OCI-LY1 (cell line): ENCODE measurements around the gene LONP1.

Source experiments
- H2AFZ ChIP-seq: fragments of 200-600 bp; sonication (generic), shearing (Covaris generic); 2 replicates; pipeline ENCODE4 v1.6.0; 2014; ENCODE audit warnings: antibody characterized with exemption, mild to moderate bottlenecking, low read length
- H3F3A ChIP-seq: fragments of 200-600 bp; sonication (generic), shearing (Covaris generic); 2 replicates; pipeline ENCODE4 v1.6.0; 2014; ENCODE audit warnings: mild to moderate bottlenecking, antibody characterized with exemption, low read length, moderate library complexity; ENCODE audit not compliant: insufficient read depth
- H3K27ac ChIP-seq: fragments of 200-600 bp; sonication (generic); 2 replicates; pipeline ENCODE4 v1.5.1; 2014; ENCODE audit warnings: low read length, mixed run types, mild to moderate bottlenecking, low read depth; ENCODE audit not compliant: poor library complexity, severe bottlenecking
- H3K27me3 ChIP-seq: fragments of 200-600 bp; sonication (generic); 2 replicates; pipeline ENCODE4 v1.6.0; 2014; ENCODE audit warnings: antibody characterized with exemption, mild to moderate bottlenecking, low read length, moderate library complexity; ENCODE audit not compliant: insufficient read depth
- H3K36me3 ChIP-seq: fragments of 200-600 bp; sonication (generic); 2 replicates; pipeline ENCODE4 v1.6.1; 2014; ENCODE audit warnings: mild to moderate bottlenecking, antibody characterized with exemption, low read length, moderate library complexity, mixed read lengths; ENCODE audit not compliant: insufficient read depth
- H3K4me1 ChIP-seq: fragments of 200-600 bp; sonication (generic); 2 replicates; pipeline ENCODE4 v1.5.1; 2014; ENCODE audit warnings: mild to moderate bottlenecking, low read length, moderate library complexity; ENCODE audit not compliant: insufficient read depth, severe bottlenecking
- H3K4me2 ChIP-seq: fragments of 200-600 bp; sonication (generic), shearing (Covaris generic); 2 replicates; pipeline ENCODE4 v1.6.1; 2014; ENCODE audit warnings: low read length
- H3K4me3 ChIP-seq: fragments of 200-600 bp; sonication (generic); 2 replicates; pipeline ENCODE4 v1.5.1; 2014; ENCODE audit warnings: low read length, low read depth, mild to moderate bottlenecking, mixed read lengths; ENCODE audit not compliant: poor library complexity, severe bottlenecking
- H3K79me2 ChIP-seq: fragments of 200-600 bp; shearing (Covaris generic); 2 replicates; pipeline ENCODE4 v1.6.1; 2016; ENCODE audit warnings: mixed run types, low read length, mixed read lengths; ENCODE audit not compliant: insufficient read depth
- H3K9ac ChIP-seq: fragments of 200-600 bp; sonication (generic), shearing (Covaris generic); 2 replicates; pipeline ENCODE4 v1.6.1; 2014; ENCODE audit warnings: mild to moderate bottlenecking, low read length, mixed read lengths
- H3K9me2 ChIP-seq: fragments of 200-600 bp; sonication (generic), shearing (Covaris generic); 2 replicates; pipeline ENCODE4 v1.6.1; 2014; ENCODE audit warnings: low read depth, mild to moderate bottlenecking, low read length, mixed read lengths
- H3K9me3 ChIP-seq: fragments of 200-600 bp; shearing (Covaris generic); 2 replicates; pipeline ENCODE4 v1.6.1; 2014; ENCODE audit warnings: low read length, mixed read lengths
- H4K20me1 ChIP-seq: fragments of 200-600 bp; sonication (generic), shearing (Covaris generic); 2 replicates; pipeline ENCODE4 v1.6.0; 2016; ENCODE audit warnings: mild to moderate bottlenecking, low read length; ENCODE audit not compliant: insufficient read depth
- CTCF ChIP-seq: fragments of 200-600 bp; sonication (generic), shearing (Covaris generic); IDR thresholded peaks from 2 replicates; pipeline ENCODE4 v1.5.1; 2017; ENCODE audit warnings: mild to moderate bottlenecking, antibody characterized with exemption, low read length, moderate library complexity, mixed read lengths
- EZH2 ChIP-seq: fragments of 200-600 bp; sonication (generic), shearing (Covaris generic); IDR thresholded peaks from 2 replicates; pipeline ENCODE4 v1.8.0; 2017; ENCODE audit warnings: borderline replicate concordance, mixed run types, mild to moderate bottlenecking, antibody characterized with exemption, low read length, moderate library complexity, mixed read lengths

Gene LONP1

GRCh38 chr19:5719274-5719960 lies 529 bp downstream of the LONP1 start:
- peaks cover 30% of the 10 kb centered on the region for H3K4me1 ChIP-seq
- TF ChIP-seq EZH2 (no peak), CTCF (no peak)
- H3K27ac ChIP-seq, result peak overlapping the region; percentile 90
- H3K79me2 ChIP-seq, result peaks cover 45% of the 10 kb centered on the region
- H3K9me2 ChIP-seq, result no peaks in the 10 kb centered on the region
- H3K4me2 ChIP-seq, result peak overlapping the region; percentile 93
- H3K36me3 ChIP-seq, result peaks cover 21% of the 10 kb centered on the region
- no peaks in the 10 kb centered on the region for H3F3A ChIP-seq
- no peaks in the 10 kb centered on the region; the same call in 1 of the 2 replicates for H4K20me1 ChIP-seq
- H3K9me3 ChIP-seq, result no peaks in the 10 kb centered on the region
- H3K4me3 ChIP-seq, result peak overlapping the region; percentile 77
- H3K27me3 ChIP-seq, result no peaks in the 10 kb centered on the region
- H2AFZ ChIP-seq, result no peak overlapping the region
- peak overlapping the region; percentile 83 for H3K9ac ChIP-seq

- Histone ChIP-seq H3K4me3 (peak overlapping the region; percentile 77), H3K79me2 (peaks cover 45% of the 10 kb centered on the region), H3K27ac (peak overlapping the region; percentile 90), H3K9me2 (no peaks in the 10 kb centered on the region), H4K20me1 (no peaks in the 10 kb centered on the region; the same call in 1 of the 2 replicates), H3K4me2 (peak overlapping the region; percentile 93), H3K27me3 (no peaks in the 10 kb centered on the region), H2AFZ (no peak overlapping the region), H3K36me3 (peaks cover 26% of the 10 kb centered on the region), H3K9ac (peak overlapping the region; percentile 83), H3K4me1 (peaks cover 30% of the 10 kb centered on the region), H3F3A (no peaks in the 10 kb centered on the region), H3K9me3 (no peaks in the 10 kb centered on the region)
- TF ChIP-seq EZH2 (no peak), CTCF (no peak)
Observed at GRCh38 chr19:5718579-5719273, 1.2 kb downstream of the LONP1 start.

GRCh38 chr19:5718037-5718578 lies 1.8 kb downstream of the LONP1 start:
- H3K9me3 ChIP-seq, result no peaks in the 10 kb centered on the region
- no peaks in the 10 kb centered on the region for H3K27me3 ChIP-seq
- TF ChIP-seq CTCF, result no peak
- H3K79me2 ChIP-seq, result peaks cover 45% of the 10 kb centered on the region
- H3K4me2 ChIP-seq, result peak overlapping the region; percentile 93
- H3K4me3 ChIP-seq, result peak overlapping the region; percentile 77
- no peaks in the 10 kb centered on the region for H3F3A ChIP-seq
- H3K9me2 ChIP-seq, result no peaks in the 10 kb centered on the region
- H2AFZ ChIP-seq, result no peak overlapping the region
- peaks cover 32% of the 10 kb centered on the region for H3K36me3 ChIP-seq
- H3K4me1 ChIP-seq, result peaks cover 30% of the 10 kb centered on the region
- peak overlapping the region; percentile 83 for H3K9ac ChIP-seq
- no peaks in the 10 kb centered on the region; the same call in 1 of the 2 replicates for H4K20me1 ChIP-seq
- H3K27ac ChIP-seq, result peak overlapping the region; percentile 42
